Lower leg skin (tissue), 4 donors: ENCODE results near the gene PRKCZ. TPM values are rescaled to one million over a fixed set of nuclear protein-coding genes. Genes with fewer than 3 reads are reported as not detected.

Experiments
- DNase-seq, 2 donors: peaks; one replicate each; pipeline ENCODE4 v3.0.0-alpha.2; 2019; ENCODE audit warnings: low spot score in 2 of 2
- H3K4me3 ChIP-seq: fragments of 200-600 bp; sonication (generic); 2 replicates; pipeline ENCODE4 v1.5.1; 2017; ENCODE audit warnings: mild to moderate bottlenecking, low read depth; ENCODE audit not compliant: poor library complexity, severe bottlenecking
- POLR2A ChIP-seq, 2 donors: fragments of 450-650 bp; IDR thresholded peaks; one replicate each; pipeline ENCODE4 v1.6.1; 2016 to 2017; ENCODE audit warnings: antibody characterized with exemption in 2 of 2, mild to moderate bottlenecking in 1 of 2, moderate library complexity in 1 of 2
- WGBS, 2 donors: methylation state at CpG; one replicate each; pipeline ENCODE4 v1.1.5; 2018; 5-methylcytosine and 5-hydroxymethylcytosine counted together
- intact Hi-C: fragments of 100-400 bp; cut with DNase I; formaldehyde crosslinking; loops from one replicate; pipeline ENCODE4 v1.15.0; 2023; ENCODE audit warnings: low total_unique reads
- total RNA-seq, 4 donors: library from RNA; depleted of rRNA; stranded (reverse); fragments of >200 nt; gene quantifications; one replicate each; pipeline ENCODE4 v1.1.0, GENCODE V29; 2016
- TF ChIP-seq, protein P1 (sequence below), 3 donors: fragments of 450-650 bp; IDR thresholded peaks; one replicate each; pipeline ENCODE4 v1.5.1; 2016; ENCODE audit warnings: antibody characterized with exemption in 3 of 3, mild to moderate bottlenecking in 3 of 3, moderate library complexity in 2 of 3

The PRKCZ gene
- total RNA-seq, 4 donors from 2014 or later: 25.9 to 32.2 (median 26.8) TPM

DNA sequence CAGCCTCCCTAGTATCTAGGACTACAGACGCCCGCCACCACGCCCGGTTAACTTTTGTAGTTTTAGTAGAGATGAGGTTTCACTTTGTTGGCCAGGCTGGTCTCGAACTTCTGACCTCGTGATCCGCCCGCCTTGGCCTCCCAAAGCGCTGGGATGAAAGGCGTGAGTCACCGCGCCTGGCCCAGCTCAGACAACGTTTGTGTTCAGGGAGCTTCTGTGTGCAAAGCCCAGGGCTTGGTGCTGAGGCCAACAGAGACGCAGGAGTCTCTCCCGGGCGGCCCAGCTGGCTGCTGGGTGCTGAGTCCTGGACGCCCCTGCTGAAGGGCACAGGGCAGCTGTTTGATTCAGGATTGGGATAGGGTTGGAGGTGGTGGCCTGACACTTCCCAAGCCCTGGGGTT, 3.0 kb downstream of the PRKCZ start:
- H3K4me3 ChIP-seq: no peak overlapping the region
- TF ChIP-seq, protein P1, sequence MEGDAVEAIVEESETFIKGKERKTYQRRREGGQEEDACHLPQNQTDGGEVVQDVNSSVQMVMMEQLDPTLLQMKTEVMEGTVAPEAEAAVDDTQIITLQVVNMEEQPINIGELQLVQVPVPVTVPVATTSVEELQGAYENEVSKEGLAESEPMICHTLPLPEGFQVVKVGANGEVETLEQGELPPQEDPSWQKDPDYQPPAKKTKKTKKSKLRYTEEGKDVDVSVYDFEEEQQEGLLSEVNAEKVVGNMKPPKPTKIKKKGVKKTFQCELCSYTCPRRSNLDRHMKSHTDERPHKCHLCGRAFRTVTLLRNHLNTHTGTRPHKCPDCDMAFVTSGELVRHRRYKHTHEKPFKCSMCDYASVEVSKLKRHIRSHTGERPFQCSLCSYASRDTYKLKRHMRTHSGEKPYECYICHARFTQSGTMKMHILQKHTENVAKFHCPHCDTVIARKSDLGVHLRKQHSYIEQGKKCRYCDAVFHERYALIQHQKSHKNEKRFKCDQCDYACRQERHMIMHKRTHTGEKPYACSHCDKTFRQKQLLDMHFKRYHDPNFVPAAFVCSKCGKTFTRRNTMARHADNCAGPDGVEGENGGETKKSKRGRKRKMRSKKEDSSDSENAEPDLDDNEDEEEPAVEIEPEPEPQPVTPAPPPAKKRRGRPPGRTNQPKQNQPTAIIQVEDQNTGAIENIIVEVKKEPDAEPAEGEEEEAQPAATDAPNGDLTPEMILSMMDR (IDR thresholded peaks at IDR 0.05): no peak
- no peak for TF ChIP-seq POLR2A (IDR thresholded peaks at IDR 0.05)
- intact Hi-C loops: no loop called here
- no peak for DNase-seq
- WGBS, 2 donors: 75 to 83% methylated on average over 10 to 17 of the region's 17 CpGs

DNA sequence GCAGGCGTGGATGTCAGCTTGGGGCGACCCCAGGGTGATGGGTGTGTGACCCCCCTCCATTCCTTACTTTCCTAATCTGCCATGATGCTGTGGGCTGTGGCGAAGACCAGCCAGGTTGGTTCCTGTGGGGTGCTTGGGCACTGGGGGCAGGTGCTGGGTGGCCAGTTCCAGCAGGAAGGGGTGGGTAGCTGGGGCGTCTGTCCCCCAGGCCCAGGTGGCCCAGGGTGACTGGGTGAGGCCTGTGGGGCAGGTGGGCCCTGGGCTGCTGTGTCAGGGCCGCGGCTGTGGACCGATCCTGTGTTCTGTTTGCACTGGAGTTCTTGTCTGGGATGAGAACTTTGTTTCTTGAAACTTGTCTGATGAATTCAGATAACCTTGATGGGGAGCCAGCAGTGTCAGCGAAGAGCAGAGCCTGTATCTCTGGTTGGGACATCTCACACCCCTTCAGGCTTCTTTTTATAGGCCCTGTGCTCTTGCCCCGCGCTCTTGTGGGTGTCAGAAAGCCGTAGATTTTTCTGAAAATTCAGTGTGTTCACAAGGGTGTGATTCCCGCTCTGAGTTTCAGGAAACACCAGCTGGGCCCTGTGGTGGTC, 3.7 kb downstream of the PRKCZ start:
- H3K4me3 ChIP-seq: no peak overlapping the region
- 84 to 91% methylated on average over 7 to 11 of the region's 12 CpGs for WGBS, 2 donors
- TF ChIP-seq, protein P1 (IDR thresholded peaks at IDR 0.05): no peak
- no peak for TF ChIP-seq POLR2A (IDR thresholded peaks at IDR 0.05)
- intact Hi-C loops: no loop called here
- no peak for DNase-seq

DNA sequence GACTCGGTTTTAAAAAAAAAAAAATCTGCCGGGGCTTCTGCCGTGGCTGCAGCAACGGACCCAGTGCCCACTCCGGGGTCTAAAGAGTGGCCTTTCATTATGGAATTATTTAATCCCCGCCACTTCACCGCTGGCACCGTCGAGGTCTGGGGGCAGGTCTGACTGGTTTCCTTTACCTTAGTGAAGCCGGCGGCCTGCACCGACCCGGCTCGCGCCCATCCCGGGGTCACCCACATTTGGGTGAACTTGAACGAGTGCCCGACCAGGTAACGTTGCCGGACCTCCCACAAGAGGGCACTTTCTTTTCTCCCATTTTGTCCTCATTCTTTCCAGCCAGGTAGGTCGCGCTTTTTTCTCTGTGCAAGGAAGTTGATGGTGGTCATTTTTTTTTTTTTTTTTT, 4.3 kb downstream of the PRKCZ start:
- intact Hi-C loops: no loop called here
- no peak overlapping the region for H3K4me3 ChIP-seq
- WGBS, 2 donors: 81 to 85% methylated on average over 22 of the region's 22 CpGs
- TF ChIP-seq, protein P1 (IDR thresholded peaks at IDR 0.05): no peak
- no peak for TF ChIP-seq POLR2A (IDR thresholded peaks at IDR 0.05)
- DNase-seq: no peak

DNA sequence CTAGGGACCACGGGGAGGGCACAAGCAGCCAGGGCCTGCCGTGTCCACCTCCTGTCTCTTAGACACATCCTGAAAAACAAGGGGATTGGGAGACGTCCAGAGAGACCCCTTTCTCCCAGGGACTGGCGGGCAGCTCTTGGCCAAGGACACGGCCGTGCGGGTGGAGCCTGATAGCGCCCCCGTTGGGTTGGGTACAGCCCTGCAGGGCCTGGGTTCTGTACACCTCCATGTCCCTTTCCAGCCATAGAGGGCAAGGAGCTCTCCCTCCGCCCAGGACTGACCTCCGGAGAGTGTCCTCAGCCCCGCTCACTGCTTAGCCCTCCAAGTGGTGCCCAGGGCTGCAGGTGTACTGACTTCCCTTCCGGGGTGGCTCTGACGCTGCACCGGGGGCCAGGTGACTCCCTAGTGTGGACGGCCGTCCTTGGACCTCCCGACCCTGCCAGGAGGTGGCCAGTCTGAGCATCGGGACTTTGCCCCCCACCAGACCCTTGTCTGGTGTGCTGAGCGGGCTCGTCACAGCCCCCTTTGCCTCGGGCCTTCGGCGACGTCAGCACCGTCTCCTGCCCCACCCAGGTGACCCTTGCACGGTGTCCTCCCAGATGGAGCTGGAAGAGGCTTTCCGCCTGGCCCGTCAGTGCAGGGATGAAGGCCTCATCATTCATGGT, 5.8 kb downstream of the PRKCZ start:
- H3K4me3 ChIP-seq: no peak overlapping the region
- intact Hi-C loops: no loop called here
- 90% methylated on average over 26 to 29 of the region's 29 CpGs for WGBS, 2 donors
- TF ChIP-seq, protein P1 (IDR thresholded peaks at IDR 0.05): no peak
- TF ChIP-seq POLR2A (IDR thresholded peaks at IDR 0.05): no peak
- DNase-seq: no peak

DNA sequence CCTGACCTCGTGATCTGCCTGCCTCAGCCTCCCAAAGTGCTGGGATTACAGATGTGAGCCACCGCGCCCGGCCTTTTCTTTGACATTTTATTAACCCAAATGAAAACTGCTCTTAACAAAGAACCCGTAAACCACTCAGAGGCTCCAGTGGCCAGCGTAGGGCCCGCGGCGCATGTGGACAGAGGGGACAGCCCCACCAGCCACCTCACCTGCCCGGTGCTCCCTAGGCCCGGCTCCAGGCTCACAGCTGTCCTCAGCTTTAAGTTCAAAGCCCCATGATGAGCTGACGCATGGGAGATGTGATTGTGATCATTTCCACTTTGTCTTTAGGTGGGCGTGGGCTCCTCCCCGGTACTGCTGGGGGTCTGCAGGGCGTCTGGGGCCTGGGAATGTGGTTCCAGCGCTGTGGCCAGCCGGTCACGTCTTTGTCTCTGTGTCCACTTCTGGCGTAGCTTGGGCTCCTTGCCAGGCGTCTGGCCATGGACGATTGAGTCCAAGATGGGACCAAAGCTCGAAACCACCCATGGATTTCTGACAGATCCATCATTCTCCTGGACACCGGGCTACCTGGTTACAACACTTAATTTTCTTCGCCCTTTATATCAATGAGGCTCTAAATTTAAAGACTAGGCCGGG, 6.9 kb downstream of the PRKCZ start:
- no peak for TF ChIP-seq POLR2A (IDR thresholded peaks at IDR 0.05)
- TF ChIP-seq, protein P1 (IDR thresholded peaks at IDR 0.05): no peak
- 93% methylated on average over 25 of the region's 25 CpGs for WGBS, 2 donors
- no peak for DNase-seq
- intact Hi-C loops: no loop called here
- H3K4me3 ChIP-seq: no peak overlapping the region
